Dendritic cell treated with granulocyte-macrophage colony-stimulating factor and Interleukin-4, amounts not matched to agents 40 ng/mL and 50 ng/mL, for 4 days (primary cell): ENCODE measurements around the gene EXD1.
"Not testable (repeated sequence)": the region's sequence is repeated elsewhere in the genome, so short reads cannot be mapped to it uniquely, and the experiment has no call there.

ENCODE experiments used
- H3K27ac Mint-ChIP-seq: one replicate; pipeline ENCODE4 v1.8.0; 2022; ENCODE audit warnings: mild to moderate bottlenecking, mixed read lengths
- H3K27me3 Mint-ChIP-seq: one replicate; pipeline ENCODE4 v1.8.0; 2022; ENCODE audit warnings: mild to moderate bottlenecking, mixed read lengths
- H3K36me3 Mint-ChIP-seq: one replicate; pipeline ENCODE4 v1.8.0; 2022; ENCODE audit warnings: low read depth, mixed read lengths
- H3K4me1 Mint-ChIP-seq: one replicate; pipeline ENCODE4 v1.8.0; 2022; ENCODE audit warnings: low read depth, mixed read lengths
- H3K4me3 Mint-ChIP-seq: one replicate; pipeline ENCODE4 v1.8.0; 2022; ENCODE audit warnings: mild to moderate bottlenecking, moderate library complexity, mixed read lengths
- H3K9me3 Mint-ChIP-seq: one replicate; pipeline ENCODE4 v1.8.0; 2022; ENCODE audit warnings: mixed read lengths
- intact Hi-C: fragments of 100-400 bp; cut with micrococcal nuclease; formaldehyde crosslinking; loops from one replicate; pipeline ENCODE4 v1.15.0; 2022

Gene EXD1, protein sequence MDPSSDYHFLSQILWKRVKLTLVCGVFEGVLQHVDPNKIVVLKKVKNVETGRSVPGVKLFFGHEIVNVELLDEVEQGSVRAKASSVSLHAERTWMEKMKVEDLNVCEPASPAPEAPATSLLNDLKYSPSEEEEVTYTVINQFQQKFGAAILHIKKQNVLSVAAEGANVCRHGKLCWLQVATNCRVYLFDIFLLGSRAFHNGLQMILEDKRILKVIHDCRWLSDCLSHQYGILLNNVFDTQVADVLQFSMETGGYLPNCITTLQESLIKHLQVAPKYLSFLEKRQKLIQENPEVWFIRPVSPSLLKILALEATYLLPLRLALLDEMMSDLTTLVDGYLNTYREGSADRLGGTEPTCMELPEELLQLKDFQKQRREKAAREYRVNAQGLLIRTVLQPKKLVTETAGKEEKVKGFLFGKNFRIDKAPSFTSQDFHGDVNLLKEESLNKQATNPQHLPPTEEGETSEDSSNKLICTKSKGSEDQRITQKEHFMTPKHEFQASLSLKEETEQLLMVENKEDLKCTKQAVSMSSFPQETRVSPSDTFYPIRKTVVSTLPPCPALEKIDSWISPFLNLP

DNA sequence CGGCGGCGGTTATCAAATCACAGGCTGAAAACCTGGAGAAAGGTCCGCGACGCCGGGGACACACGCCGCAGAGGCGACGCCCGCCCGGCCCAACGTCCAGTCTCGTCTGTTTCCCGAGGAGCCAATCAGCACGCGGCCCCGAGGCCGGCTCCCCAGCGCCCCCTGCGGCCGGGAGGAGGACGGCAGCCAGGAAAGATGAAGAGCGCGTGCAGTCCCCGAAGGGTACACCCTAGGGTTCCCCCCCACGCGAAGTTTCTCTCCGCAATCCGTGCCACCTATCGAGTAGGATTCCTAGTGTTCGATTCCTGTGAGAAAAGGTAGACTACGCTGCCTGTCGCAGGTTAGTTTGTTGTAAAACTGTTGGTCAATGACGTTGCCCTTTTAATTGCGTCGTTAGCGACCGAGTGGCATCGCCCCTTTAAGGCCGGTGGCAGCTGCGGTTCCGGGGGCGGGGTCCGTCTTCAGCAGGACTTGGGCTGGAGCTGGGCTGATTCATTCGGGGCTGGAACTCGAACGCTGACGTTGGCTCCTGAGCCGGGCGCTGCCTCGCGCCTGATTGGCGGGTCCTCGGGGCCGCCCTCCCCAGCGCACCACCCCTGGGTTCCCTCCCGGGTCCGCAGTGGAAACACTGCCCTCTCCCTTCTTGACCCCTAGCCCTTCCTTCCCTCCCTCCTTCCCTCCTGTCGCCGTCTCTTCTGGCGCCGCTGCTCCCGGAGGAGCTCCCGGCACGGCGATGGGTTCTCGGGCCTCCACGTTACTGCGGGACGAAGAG is at the start of gene EXD1, which contains the start of gene CHP1:
Gene EXD1 (minus strand): TSS at position 108 of the 772 bp plus-strand sequence. CDS start 4,182 bp downstream, outside the sequence.
Gene CHP1 (plus strand): TSS at position 619 of the 772 bp plus-strand sequence. CDS start 115 bp downstream, at position 734.
- H3K27ac Mint-ChIP-seq, result peak within 1 kb of the TSS; percentile 96
- H3K4me3 Mint-ChIP-seq, result peak within 1 kb of the TSS; percentile 91
- peaks cover 16% of the 10 kb centered on the region for H3K36me3 Mint-ChIP-seq
- intact Hi-C loops, result loop anchor here (1.0 to 2.0 kb wide), 2 partner anchors 52 to 115 kb away; partner anchors contain the start of gene INO80
- H3K9me3 Mint-ChIP-seq, result no peaks in the 10 kb centered on the region
- H3K27me3 Mint-ChIP-seq, result peaks cover 3% of the 10 kb centered on the region
- peaks cover 31% of the 10 kb centered on the region for H3K4me1 Mint-ChIP-seq

DNA sequence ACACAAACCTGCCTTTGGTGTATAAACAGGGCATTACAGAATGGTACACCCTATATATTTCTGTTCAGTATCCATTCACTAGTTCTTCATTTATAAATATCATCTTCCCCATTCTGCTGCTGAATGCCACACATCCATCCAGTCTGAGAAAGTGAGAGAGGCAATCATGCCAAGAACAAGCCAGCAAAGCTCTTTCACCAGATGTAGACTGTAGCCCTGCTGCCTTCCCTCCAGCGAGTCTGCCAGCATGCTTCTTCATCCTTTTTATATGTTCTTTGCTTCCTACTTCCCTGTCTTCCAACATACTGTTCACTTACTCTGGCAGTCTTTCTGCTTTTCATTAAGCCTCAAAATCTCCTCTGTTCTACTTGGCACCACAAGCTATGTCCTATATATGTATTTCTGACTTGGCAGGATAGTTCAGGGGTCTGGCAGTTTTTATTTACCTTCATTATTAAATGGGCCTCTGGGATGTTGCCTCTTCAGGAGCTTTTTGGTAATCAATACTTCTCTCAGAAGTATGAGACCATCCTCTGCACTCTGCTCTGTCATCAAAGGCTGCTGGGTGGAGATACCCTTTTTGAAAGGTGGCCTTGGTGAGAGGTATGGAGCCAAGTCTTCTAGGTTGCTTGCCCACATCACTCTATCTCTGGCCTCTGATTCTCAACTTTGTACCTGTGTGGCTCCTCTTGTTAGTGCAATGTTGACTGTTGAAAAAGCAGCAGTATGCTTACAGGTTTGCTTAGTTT is 49.2 kb upstream of the EXD1 start:
- Mint-ChIP-seq H3K27ac (no peak overlapping the region), H3K4me3 (no peak overlapping the region), H3K27me3 (no peaks in the 10 kb centered on the region), H3K9me3 (no peaks in the 10 kb centered on the region), H3K36me3 (peaks cover 70% of the 10 kb centered on the region), H3K4me1 (peaks cover 4% of the 10 kb centered on the region)
- intact Hi-C loops, result loop anchor here (10.0 kb wide), 1 partner anchor 125 kb away; the partner anchor contains the start of gene NDUFAF1

GRCh38 chr15:41278319-41278718 is 47.8 kb upstream of the EXD1 start:
- Mint-ChIP-seq H3K27me3 (no peaks in the 10 kb centered on the region), H3K4me1 (no peaks in the 10 kb centered on the region), H3K27ac (peak overlapping the region; percentile 37), H3K9me3 (no peaks in the 10 kb centered on the region), H3K36me3 (peaks cover 73% of the 10 kb centered on the region), H3K4me3 (no peak overlapping the region)
- intact Hi-C loops, result no loop called here

DNA sequence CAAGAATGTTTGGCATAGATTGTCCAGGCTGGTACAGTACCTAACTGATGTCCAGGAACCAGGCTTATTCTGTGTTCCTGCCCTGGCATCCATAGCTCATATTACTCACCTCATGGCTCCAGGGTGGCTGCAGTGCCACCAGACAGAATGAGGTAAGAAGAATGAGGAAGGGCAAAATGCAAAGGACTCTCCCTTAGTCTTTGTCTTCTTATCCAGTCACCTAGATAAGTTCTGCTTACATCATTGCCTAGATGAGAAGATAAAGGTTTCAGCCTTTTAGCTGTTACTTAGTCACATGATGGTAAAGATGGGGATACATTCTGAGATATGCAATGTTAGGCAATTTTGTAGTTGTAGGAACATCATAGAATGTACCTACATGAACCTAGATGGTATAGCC is 46.3 kb upstream of the EXD1 start:
- no peak overlapping the region for H3K27ac Mint-ChIP-seq
- no peaks in the 10 kb centered on the region for H3K4me1 Mint-ChIP-seq
- no peak overlapping the region for H3K4me3 Mint-ChIP-seq
- intact Hi-C loops, result no loop called here
- H3K27me3 Mint-ChIP-seq, result no peaks in the 10 kb centered on the region
- H3K36me3 Mint-ChIP-seq, result peaks cover 77% of the 10 kb centered on the region
- H3K9me3 Mint-ChIP-seq, result no peaks in the 10 kb centered on the region

- H3K4me1 Mint-ChIP-seq, result no peaks in the 10 kb centered on the region
- no peaks in the 10 kb centered on the region for H3K27me3 Mint-ChIP-seq
- intact Hi-C loops, result no loop called here
- peaks cover 95% of the 10 kb centered on the region for H3K36me3 Mint-ChIP-seq
- no peak overlapping the region for H3K4me3 Mint-ChIP-seq
- H3K27ac Mint-ChIP-seq, result no peak overlapping the region
- no peaks in the 10 kb centered on the region for H3K9me3 Mint-ChIP-seq
Observed at GRCh38 chr15:41269887-41270286, 39.3 kb upstream of the EXD1 start.

- Mint-ChIP-seq H3K4me1 (peaks cover 20% of the 10 kb centered on the region), H3K4me3 (no peak overlapping the region), H3K9me3 (no peaks in the 10 kb centered on the region), H3K27me3 (no peaks in the 10 kb centered on the region), H3K27ac (peak overlapping the region; percentile 59), H3K36me3 (peaks cover 90% of the 10 kb centered on the region)
- intact Hi-C loops, result no loop called here
Observed at GRCh38 chr15:41263891-41264351, 33.4 kb upstream of the EXD1 start.

DNA sequence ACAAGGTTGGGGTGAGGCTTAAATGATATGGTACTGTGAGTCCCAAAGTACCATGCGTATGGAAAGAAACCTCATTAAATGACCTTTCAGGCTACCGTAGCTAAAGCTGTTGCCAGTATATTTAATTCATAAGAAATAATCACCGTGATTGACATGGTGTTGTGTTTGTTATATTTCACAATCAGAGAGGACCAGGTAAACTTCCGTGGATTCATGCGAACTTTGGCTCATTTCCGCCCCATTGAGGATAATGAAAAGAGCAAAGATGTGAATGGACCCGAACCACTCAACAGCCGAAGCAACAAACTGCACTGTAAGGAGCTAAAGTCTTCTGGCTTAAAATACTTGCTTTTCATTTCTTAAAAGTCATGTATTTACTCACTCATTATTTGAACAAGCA is 32.0 kb upstream of the EXD1 start:
- Mint-ChIP-seq H3K36me3 (peaks cover 89% of the 10 kb centered on the region), H3K27me3 (no peaks in the 10 kb centered on the region), H3K4me1 (peaks cover 28% of the 10 kb centered on the region), H3K9me3 (no peaks in the 10 kb centered on the region), H3K27ac (no peak overlapping the region), H3K4me3 (no peak overlapping the region)
- intact Hi-C loops, result no loop called here

DNA sequence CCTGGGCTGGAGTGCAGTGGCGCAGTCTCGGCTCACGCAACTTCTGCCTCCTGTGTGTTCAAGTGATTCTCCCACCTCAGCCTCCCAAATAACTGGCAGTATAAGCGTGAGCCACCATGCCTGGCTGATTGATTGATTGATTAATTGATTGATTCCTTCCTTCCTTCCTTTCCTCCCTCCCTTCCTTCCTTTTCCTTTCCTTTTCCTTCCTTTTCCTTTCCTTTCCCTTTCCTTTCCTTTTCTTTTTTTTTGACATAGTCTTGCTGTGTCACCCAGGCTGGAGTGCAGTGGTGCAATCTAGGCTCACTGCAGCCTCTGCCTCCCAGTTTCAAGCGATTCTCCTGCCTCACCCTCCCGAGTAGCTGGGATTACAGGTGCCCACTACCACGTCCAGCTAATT is 30.4 kb upstream of the EXD1 start:
- H3K27me3 Mint-ChIP-seq, H3K4me3 Mint-ChIP-seq, H3K9me3 Mint-ChIP-seq, H3K27ac Mint-ChIP-seq, intact Hi-C loops: not testable (repeated sequence)
- Mint-ChIP-seq H3K36me3 (peaks cover 83% of the 10 kb centered on the region), H3K4me1 (peaks cover 28% of the 10 kb centered on the region)

DNA sequence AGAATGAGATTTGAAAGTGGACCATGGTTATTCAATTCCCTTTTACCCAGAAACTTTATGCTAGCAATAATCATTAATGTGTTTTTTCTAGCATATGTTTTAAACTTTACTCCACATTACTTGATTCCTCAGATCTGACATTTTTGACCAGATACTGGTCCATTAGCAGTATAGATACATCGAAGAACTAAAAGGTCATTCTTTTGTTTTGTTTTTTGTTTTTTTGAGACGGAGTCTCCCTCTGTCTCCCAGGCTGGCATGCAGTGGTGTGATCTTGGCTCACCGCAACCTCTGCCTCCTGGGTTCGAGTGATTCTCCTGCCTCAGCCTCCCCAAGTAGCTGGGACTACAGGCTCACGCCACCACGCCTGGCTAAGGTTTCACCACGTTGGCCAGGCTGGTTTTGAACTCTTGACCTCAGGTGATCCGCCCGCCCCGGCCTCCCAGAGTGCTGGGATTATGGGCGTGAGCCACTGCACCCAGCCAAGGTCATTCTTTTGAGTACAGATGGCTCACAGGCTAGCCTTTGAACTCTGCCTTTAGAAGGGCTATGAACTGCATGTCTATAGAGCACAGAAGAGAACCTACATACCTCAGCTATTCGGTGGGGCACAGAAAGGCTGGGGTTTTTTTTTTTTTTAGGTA is 29.1 kb upstream of the EXD1 start:
- intact Hi-C loops, result no loop called here
- Mint-ChIP-seq H3K27ac (no peak overlapping the region), H3K4me3 (no peak overlapping the region), H3K36me3 (peaks cover 83% of the 10 kb centered on the region), H3K9me3 (no peaks in the 10 kb centered on the region), H3K27me3 (no peaks in the 10 kb centered on the region), H3K4me1 (peaks cover 28% of the 10 kb centered on the region)

DNA sequence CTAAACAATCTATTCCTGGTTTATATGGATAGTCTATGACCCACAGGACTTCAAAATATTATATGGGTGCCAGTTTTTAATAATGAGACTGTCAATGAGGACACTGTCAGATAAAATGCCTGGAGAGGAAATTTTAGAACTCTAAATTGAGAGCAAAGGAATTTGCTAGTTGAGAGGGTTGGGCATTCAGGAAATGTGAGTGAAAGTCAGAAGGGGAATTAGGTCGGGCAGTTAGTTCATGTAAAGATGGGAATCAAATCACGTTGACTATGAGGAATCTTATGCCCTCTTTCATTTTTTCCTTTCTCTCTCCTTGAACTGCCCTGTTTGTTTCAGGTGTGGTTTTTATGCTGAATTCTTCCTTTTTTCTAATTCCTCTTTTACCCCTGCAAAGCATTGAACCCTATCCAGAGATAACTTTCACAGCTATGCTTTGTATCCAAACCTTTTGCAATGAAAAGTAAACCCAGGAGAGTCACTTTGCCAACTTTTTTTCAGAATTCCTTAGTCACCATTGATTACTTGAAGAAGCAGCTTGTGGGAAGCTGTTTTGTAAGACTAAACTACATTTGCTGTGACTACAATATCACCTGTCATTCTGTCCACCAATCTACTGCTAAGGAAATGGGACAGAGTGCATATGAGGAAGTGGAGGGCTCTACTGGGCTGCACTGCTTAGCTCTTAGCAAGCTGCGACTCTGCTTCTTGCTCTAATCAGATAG is 28.4 kb upstream of the EXD1 start:
- intact Hi-C loops, result no loop called here
- no peaks in the 10 kb centered on the region for H3K9me3 Mint-ChIP-seq

GRCh38 chr15:41256577-41257038 is 26.1 kb upstream of the EXD1 start:
- no peaks in the 10 kb centered on the region for H3K27me3 Mint-ChIP-seq
- intact Hi-C loops, result no loop called here
- H3K4me3 Mint-ChIP-seq, result no peak overlapping the region
- H3K9me3 Mint-ChIP-seq, result no peaks in the 10 kb centered on the region
- H3K4me1 Mint-ChIP-seq, result peaks cover 18% of the 10 kb centered on the region
- peaks cover 82% of the 10 kb centered on the region for H3K36me3 Mint-ChIP-seq
- no peak overlapping the region for H3K27ac Mint-ChIP-seq

More for the DNA sequence above, 28.4 kb upstream of the EXD1 start:
- Mint-ChIP-seq H3K36me3 (peaks cover 83% of the 10 kb centered on the region), H3K27me3 (no peaks in the 10 kb centered on the region), H3K27ac (peak overlapping the region; percentile 57), H3K4me1 (peaks cover 25% of the 10 kb centered on the region), H3K4me3 (no peak overlapping the region)

GRCh38 chr15:41256103-41256502 is 25.5 kb upstream of the EXD1 start:
- Mint-ChIP-seq H3K4me3 (no peak overlapping the region), H3K4me1 (peaks cover 18% of the 10 kb centered on the region), H3K27me3 (no peaks in the 10 kb centered on the region), H3K27ac (peak overlapping the region; percentile 27), H3K36me3 (peaks cover 82% of the 10 kb centered on the region), H3K9me3 (no peaks in the 10 kb centered on the region)
- intact Hi-C loops, result no loop called here
